Measurements from ENCODE around the gene SF1. TPM values are rescaled to one million over a fixed set of nuclear protein-coding genes. Genes with fewer than 3 reads are reported as not detected.

SF1 gene
- total and polyA plus RNA-seq, 9 of the 15 experiments (the other 6 are each of a cell fraction or from before 2014, with no cell fraction given) = 13.1 to 334 (median 111) TPM

DNA sequence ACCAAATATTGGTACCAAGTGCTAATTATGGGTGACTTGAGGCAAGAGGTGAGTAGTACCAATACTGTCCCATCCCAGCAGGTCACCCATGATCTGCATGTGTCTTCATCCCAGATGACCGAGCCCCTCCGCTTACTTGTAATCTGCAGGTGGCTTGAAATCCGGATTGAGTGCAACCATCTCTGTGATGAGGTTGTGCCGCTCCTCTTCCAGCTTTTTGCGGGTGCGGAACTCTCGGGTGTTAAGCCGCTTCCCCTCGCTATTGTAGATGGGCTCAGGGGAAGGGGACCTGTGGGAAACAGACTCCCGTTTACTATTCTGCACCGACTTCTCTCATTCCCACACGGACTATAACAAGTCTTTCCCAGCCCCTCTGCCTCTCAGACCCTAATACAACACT, 8.2 kb downstream of the SF1 start:
- no peaks in the 10 kb centered on the region for H3K27me3 ChIP-seq (ENCODE audit: control insufficient read depth in 2 of 2, insufficient read depth in 2 of 2, low read length in 2 of 2)
- ATAC-seq (no peak), DNase-seq (ENCODE audit: extremely low read depth in 1 of 4, low spot score in 3 of 4) (no peak), FAIRE-seq (no peak)
- ChIA-PET POLR2A (interaction anchor here (0.9 to 10.8 kb wide), 2 partner anchors 7 to 9 kb away, joined by 4 to 168 read pairs; partner anchors contain the start of gene PYGM), CTCF (ENCODE audit: low intra/inter-chr PET ratio) (no interaction called here)
- peaks cover 98% of the 10 kb centered on the region for H3K36me3 ChIP-seq (ENCODE audit: control insufficient read depth, insufficient read depth, low read length)
- intact Hi-C loops (cut with micrococcal nuclease) = no loop called here
- 97% methylated on average over 9 of the region's 12 CpGs for WGBS (ENCODE audit: insufficient coverage, low coverage, missing lambda C conversion rate)
- H3K4me1 ChIP-seq (replicated peaks in 1 of 2; ENCODE audit: control insufficient read depth in 2 of 2, insufficient read depth in 2 of 2, low read length in 2 of 2) = peaks cover 0 to 14% of the 10 kb centered on the region in 2 experiments; a peak in 1 of 5 replicates
- no peak overlapping the region for H2AFZ ChIP-seq (ENCODE audit: low read depth, low read length)
- BruUV-seq (replicated peaks) = no TSS peak
- H3K27ac ChIP-seq (ENCODE audit: extremely low read depth, low read depth, low read length) = no peak overlapping the region
- in situ Hi-C loops (cut with MboI) = no loop called here
- peaks cover 5% of the 10 kb centered on the region for H3K9me1 ChIP-seq (ENCODE audit: control insufficient read depth, insufficient read depth, low read length)
- TF ChIP-seq PML (IDR thresholded peaks at IDR 0.05; ENCODE audit: low read length) = peak; percentile 19; the same call in 1 of the 2 replicates
- TF ChIP-seq PHF8 (IDR thresholded peaks at IDR 0.05; ENCODE audit: borderline replicate concordance, low read length) = no peak
- TF ChIP-seq POLR2A (conservative IDR thresholded peaks at IDR 0.05) = peak; percentile 36; the same call in 1 of the 2 replicates
- peak; percentile 17; the same call in 1 of the 2 replicates for TF ChIP-seq POLR2AphosphoS5 (IDR thresholded peaks at IDR 0.05; ENCODE audit: control insufficient read depth, insufficient read depth, low read depth, low read length)
- no peak overlapping the region for H3K9ac ChIP-seq (ENCODE audit: insufficient read depth in 1 of 2, low read depth in 2 of 2, low read length in 2 of 2)
- no peaks in the 10 kb centered on the region for H3K9me3 ChIP-seq (replicated peaks; ENCODE audit: control insufficient read depth, insufficient read depth, low read depth, low read length)
- H3K4me3 ChIP-seq = no peak overlapping the region
- peaks cover 52% of the 10 kb centered on the region for H4K20me1 ChIP-seq (replicated peaks; ENCODE audit: control insufficient read depth, insufficient read depth, low read length)
- no peak overlapping the region for H3K4me2 ChIP-seq (ENCODE audit: insufficient read depth, low read length)
- H3K79me2 ChIP-seq (ENCODE audit: control insufficient read depth, insufficient read depth, low read length) = peaks cover 78% of the 10 kb centered on the region

DNA sequence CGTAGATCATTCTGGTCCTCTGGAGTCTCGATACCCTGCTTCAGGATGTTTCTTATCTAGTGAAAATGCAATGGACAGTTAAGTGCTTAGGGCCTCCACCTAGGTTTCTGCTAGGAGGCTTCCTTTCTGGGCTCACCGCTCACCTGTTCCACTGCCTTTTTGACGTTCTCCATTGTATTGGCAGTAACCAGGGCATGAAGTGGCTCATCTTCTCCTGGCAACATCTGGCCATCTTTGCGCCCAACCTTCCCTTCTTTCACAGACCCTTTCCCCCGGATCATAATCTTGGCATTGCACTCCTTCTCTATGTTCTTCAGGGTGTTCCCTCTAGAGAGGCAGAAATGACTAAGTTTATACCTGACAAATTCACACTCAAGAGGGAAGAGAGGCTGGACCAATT, 9.1 kb downstream of the SF1 start:
- in situ Hi-C loops (cut with MboI) = no loop called here
- no peak overlapping the region for H3K4me2 ChIP-seq (ENCODE audit: insufficient read depth, low read length)
- no TSS peak for BruUV-seq (replicated peaks)
- peaks cover 98% of the 10 kb centered on the region for H3K36me3 ChIP-seq (ENCODE audit: control insufficient read depth, insufficient read depth, low read length)
- WGBS (ENCODE audit: insufficient coverage, low coverage, missing lambda C conversion rate) = 89% methylated on average over 6 of the region's 6 CpGs
- no peak for DNase-seq (ENCODE audit: extremely low read depth in 1 of 4, low spot score in 3 of 4)
- no peak for ATAC-seq
- H3K9me3 ChIP-seq (replicated peaks; ENCODE audit: control insufficient read depth, insufficient read depth, low read depth, low read length) = no peaks in the 10 kb centered on the region
- POLR2A ChIA-PET = interaction anchor here (0.5 to 10.8 kb wide), 3 partner anchors 6 to 15 kb away, joined by 4 to 168 read pairs (median 8); partner anchors contain the start of genes PYGM and SF1
- H3K9ac ChIP-seq (ENCODE audit: insufficient read depth in 1 of 2, low read depth in 2 of 2, low read length in 2 of 2) = no peak overlapping the region
- no peaks in the 10 kb centered on the region for H3K27me3 ChIP-seq (ENCODE audit: control insufficient read depth in 2 of 2, insufficient read depth in 2 of 2, low read length in 2 of 2)
- no peak overlapping the region for H3K27ac ChIP-seq (ENCODE audit: extremely low read depth, low read depth, low read length)
- CTCF ChIA-PET (ENCODE audit: low intra/inter-chr PET ratio) = no interaction called here
- intact Hi-C loops (cut with micrococcal nuclease) = no loop called here
- peaks cover 5% of the 10 kb centered on the region for H3K9me1 ChIP-seq (ENCODE audit: control insufficient read depth, insufficient read depth, low read length)
- no peak for FAIRE-seq
- H2AFZ ChIP-seq (ENCODE audit: low read depth, low read length) = no peak overlapping the region
- peaks cover 60% of the 10 kb centered on the region for H4K20me1 ChIP-seq (replicated peaks; ENCODE audit: control insufficient read depth, insufficient read depth, low read length)
- H3K4me1 ChIP-seq (replicated peaks in 1 of 2; ENCODE audit: control insufficient read depth in 2 of 2, insufficient read depth in 2 of 2, low read length in 2 of 2) = peaks cover 0 to 18% of the 10 kb centered on the region in 2 experiments; a peak in 3 of 5 replicates
- no peak overlapping the region for H3K4me3 ChIP-seq
- TF ChIP-seq ASH1L (IDR thresholded peaks at IDR 0.05; ENCODE audit: borderline replicate concordance, low read depth, partially characterized antibody) (no peak), JUN (IDR thresholded peaks at IDR 0.05; ENCODE audit: borderline replicate concordance, low read depth, low read length) (no peak), JUN (CRISPR knock-in tag; IDR thresholded peaks at IDR 0.05; ENCODE audit: borderline replicate concordance) (no peak), ZFX (CRISPR knock-in tag; IDR thresholded peaks at IDR 0.05) (no peak), SUPT5H (IDR thresholded peaks at IDR 0.05) (0 out of 2 replicates have a peak, but pooled peaks have one; percentile 26), ZNF57 (CRISPR knock-in tag; IDR thresholded peaks at IDR 0.05) (no peak), POLR2A (conservative IDR thresholded peaks at IDR 0.05) (peak; percentile 43; the same call in 1 of the 2 replicates), MYNN (IDR thresholded peaks at IDR 0.05) (0 out of 2 replicates have a peak, but pooled peaks have one; percentile 31), MYNN (CRISPR knock-in tag; IDR thresholded peaks at IDR 0.05) (no peak)
- H3K79me2 ChIP-seq (ENCODE audit: control insufficient read depth, insufficient read depth, low read length) = peaks cover 70% of the 10 kb centered on the region

Data from K562 (cell line).